Right cardiac atrium (tissue), 5 donors: ENCODE measurements around the gene PPM1H. TPM values are rescaled to one million over a fixed set of nuclear protein-coding genes. Genes with fewer than 3 reads are reported as not detected.
A peak's percentile ranks its signal among the peaks of the same experiment; 100 is the strongest.

Source experiments
- ATAC-seq, 2 donors: fragments of 200-7000 bp; cut with Tn5 transposase; one replicate each; pipeline versions ENCODE4 v1.8.0 to v1.9.1; 2020; ENCODE audit warnings: moderate library complexity in 2 of 2, mild to moderate bottlenecking in 1 of 2
- DNase-seq, 3 donors: peaks; one replicate each; pipeline ENCODE4 v3.0.0-alpha.2; 2020
- H3K27ac ChIP-seq: one replicate; pipeline ENCODE4 v1.5.1; 2013; ENCODE audit warnings: mild to moderate bottlenecking, low read length, control low read depth, moderate library complexity
- H3K27me3 ChIP-seq: one replicate; pipeline ENCODE4 v1.6.1; 2013; ENCODE audit not compliant: control insufficient read depth, insufficient read depth
- H3K4me1 ChIP-seq: one replicate; pipeline ENCODE4 v1.6.1; 2013; ENCODE audit warnings: low read length; ENCODE audit not compliant: control insufficient read depth, insufficient read depth
- H3K4me3 ChIP-seq: one replicate; pipeline ENCODE4 v1.5.1; 2013; ENCODE audit warnings: low read length, control low read depth
- H3K9me3 ChIP-seq: one replicate; pipeline ENCODE4 v1.6.1; 2013; ENCODE audit warnings: low read length; ENCODE audit not compliant: control insufficient read depth
- WGBS: extraction: QIAGEN DNeasy Blood & Tissue Kit; methylation state at CpG from one replicate; pipeline ENCODE4 v1.1.7; 2013; 5-methylcytosine and 5-hydroxymethylcytosine counted together
- intact Hi-C, 4 donors: fragments of 100-400 bp; cut with DNase I; formaldehyde crosslinking; loops; one replicate each; pipeline versions ENCODE4 v1.11.0 to v1.14.0; 2022 to 2023
- polyA plus RNA-seq: library from polyadenylated mRNA; stranded (reverse); fragments of 200-250 nt; gene quantifications from one replicate; pipeline ENCODE4 v1.2.3, GENCODE V29; 2013
- total RNA-seq, 4 donors: library from RNA; stranded (reverse); fragmentation: NEBNext Ultra II Directional; extraction: Animal tissue kit (Norgen Biotek cat#: 25700); gene quantifications; one replicate each; pipeline ENCODE4 v1.2.1, GENCODE V29; 2021
- donor health status: healthy with polysubstance abuse.
- donor health status: DM: no; HTN: yes; CAD: no.
- donor health status: DM: no; HTN: no; CAD: no.
- donor health status: DM: no; HTN: yes; CAD: no; lungs with severe emphysema.
- donor health status: DM: yes; HTN: yes; CAD: no.

PPM1H gene
- total and polyA plus RNA-seq, 5 donors = 1.0 to 4.4 (median 3.5) TPM

DNA sequence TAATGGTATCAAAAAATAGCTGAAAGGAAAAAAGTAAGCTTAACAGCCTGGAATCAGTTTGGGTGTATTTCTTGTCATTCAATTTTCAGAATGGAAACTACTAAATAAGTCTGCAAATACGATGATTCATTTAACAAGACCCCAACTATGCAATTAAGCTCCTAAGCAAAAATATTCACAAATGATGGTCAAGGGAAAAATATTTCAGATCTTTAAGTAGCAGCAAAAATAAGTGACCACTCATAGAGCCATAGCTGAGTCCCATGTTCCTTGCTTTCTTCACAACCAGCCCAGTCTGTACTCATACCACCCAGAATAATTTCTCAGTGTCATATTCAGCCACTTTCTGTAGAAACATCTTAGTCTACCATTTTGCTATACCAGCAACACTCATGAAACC, 185.4 kb downstream of the PPM1H start:
- Histone ChIP-seq H3K27ac (no peak overlapping the region), H3K4me3 (no peak overlapping the region), H3K9me3 (no peaks in the 10 kb centered on the region), H3K4me1 (no peaks in the 10 kb centered on the region), H3K27me3 (no peaks in the 10 kb centered on the region)
- ATAC-seq (no peak), DNase-seq (no peak)
- intact Hi-C loops = no loop called here
- 88% methylated on average over 1 of the region's 1 CpG for WGBS

GRCh38 chr12:62748941-62749468, 185.9 kb downstream of the PPM1H start:
- Histone ChIP-seq H3K4me1 (no peaks in the 10 kb centered on the region), H3K27ac (no peak overlapping the region), H3K27me3 (no peaks in the 10 kb centered on the region), H3K4me3 (no peak overlapping the region), H3K9me3 (no peaks in the 10 kb centered on the region)
- ATAC-seq (no peak), DNase-seq (no peak)
- intact Hi-C loops = no loop called here
- WGBS = 94% methylated on average over 4 of the region's 4 CpGs

DNA sequence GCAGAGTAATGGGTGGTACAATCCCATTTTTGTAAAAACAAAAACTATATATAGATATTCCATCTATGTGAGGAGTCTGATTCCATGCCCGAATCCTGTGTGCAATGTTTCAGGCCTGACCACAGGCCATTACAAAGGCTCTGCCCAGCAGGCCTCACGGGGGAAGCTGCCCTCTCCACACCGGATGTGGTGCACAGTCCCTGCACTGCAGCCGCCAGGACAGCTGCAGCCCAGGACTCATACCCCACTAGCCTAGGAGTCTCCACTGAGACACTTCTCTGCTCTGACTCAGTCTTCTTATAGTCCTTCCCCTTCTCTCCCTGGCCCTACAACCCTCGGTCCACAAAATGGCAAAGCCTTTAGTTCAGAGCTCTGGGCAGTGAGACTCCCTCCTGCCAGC, 190.4 kb downstream of the PPM1H start:
- DNase-seq = peak in 1 of 3 donors; percentile 27
- intact Hi-C loops = no loop called here
- Histone ChIP-seq H3K4me3 (no peak overlapping the region), H3K27me3 (no peaks in the 10 kb centered on the region), H3K9me3 (no peaks in the 10 kb centered on the region), H3K4me1 (no peaks in the 10 kb centered on the region), H3K27ac (no peak overlapping the region)
- 85% methylated on average over 5 of the region's 5 CpGs for WGBS
- ATAC-seq = peak; percentile 30 to 59

DNA sequence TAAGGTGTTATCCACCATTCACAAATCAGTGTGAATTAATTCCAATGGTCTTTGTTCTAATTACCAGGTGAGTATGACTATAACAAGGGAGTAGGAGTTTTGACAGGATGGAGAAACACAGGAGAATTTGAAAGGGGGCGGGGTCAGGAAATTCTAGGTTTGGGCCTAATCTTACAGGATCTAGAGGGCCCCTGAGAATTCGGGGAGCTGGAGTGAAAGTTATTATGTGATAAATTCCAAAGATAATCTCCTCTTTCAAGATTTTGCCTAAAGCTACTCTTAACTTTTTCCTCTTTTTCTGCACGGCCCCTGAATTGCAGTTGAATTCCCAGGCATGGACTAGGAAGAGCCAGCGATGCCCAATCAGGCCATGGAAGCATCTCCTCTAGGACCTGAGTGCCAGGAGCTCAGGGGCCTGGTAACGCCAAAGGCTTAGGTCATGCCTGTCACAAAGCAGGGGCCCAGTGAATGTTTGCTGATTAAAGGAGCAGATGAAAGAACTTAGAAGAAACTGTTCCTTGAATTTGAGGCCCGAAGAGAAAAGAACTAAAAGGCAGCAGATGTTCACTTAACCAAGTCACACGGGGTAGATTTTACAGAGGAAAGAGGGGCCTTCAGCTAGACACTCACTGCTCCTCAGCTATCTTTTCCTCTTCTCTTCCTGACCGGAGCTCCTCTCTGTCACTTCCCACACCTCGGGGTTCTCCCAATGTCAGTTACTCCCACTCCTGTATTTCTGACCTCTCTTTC, 195.5 kb downstream of the PPM1H start:
- no peaks in the 10 kb centered on the region for H3K27me3 ChIP-seq
- 68% methylated on average over 9 of the region's 9 CpGs for WGBS
- no peak overlapping the region for H3K27ac ChIP-seq
- H3K4me3 ChIP-seq = no peak overlapping the region
- no peak for DNase-seq
- H3K9me3 ChIP-seq = no peaks in the 10 kb centered on the region
- peak in 1 of 2 donors; percentile 42 for ATAC-seq
- intact Hi-C loops = no loop called here
- H3K4me1 ChIP-seq = peaks cover 2% of the 10 kb centered on the region

- WGBS = 89% methylated on average over 8 of the region's 8 CpGs
- H3K4me3 ChIP-seq = no peak overlapping the region
- DNase-seq (no peak), ATAC-seq (no peak)
- intact Hi-C loops = no loop called here
- H3K27me3 ChIP-seq = no peaks in the 10 kb centered on the region
- no peaks in the 10 kb centered on the region for H3K9me3 ChIP-seq
- peaks cover 2% of the 10 kb centered on the region for H3K4me1 ChIP-seq
- no peak overlapping the region for H3K27ac ChIP-seq
Measured at GRCh38 chr12:62738616-62739015, 196.3 kb downstream of the PPM1H start.

DNA sequence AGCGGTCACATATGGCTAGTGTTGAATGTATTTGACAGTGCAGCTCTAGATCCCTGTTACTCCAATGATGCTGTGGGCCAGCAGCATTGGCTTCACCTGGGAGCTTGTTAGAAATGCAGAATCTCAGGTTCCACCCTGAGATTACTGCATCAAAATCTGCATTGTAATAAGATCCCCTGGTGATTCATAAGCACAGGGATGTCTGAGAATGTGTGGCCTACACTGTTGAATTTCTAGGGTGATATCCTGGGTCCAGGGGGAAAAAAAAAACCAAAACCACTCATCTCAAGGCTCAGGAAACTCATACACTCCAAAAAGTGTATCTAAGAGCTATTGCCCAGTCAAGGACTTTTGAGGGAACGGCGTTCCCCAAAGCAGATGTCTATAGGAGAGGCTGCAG, 196.8 kb downstream of the PPM1H start:
- Histone ChIP-seq H3K9me3 (no peaks in the 10 kb centered on the region), H3K27ac (no peak overlapping the region), H3K4me1 (peaks cover 2% of the 10 kb centered on the region), H3K4me3 (no peak overlapping the region), H3K27me3 (no peaks in the 10 kb centered on the region)
- ATAC-seq (no peak), DNase-seq (no peak)
- intact Hi-C loops = no loop called here
- 99% methylated on average over 3 of the region's 3 CpGs for WGBS

DNA sequence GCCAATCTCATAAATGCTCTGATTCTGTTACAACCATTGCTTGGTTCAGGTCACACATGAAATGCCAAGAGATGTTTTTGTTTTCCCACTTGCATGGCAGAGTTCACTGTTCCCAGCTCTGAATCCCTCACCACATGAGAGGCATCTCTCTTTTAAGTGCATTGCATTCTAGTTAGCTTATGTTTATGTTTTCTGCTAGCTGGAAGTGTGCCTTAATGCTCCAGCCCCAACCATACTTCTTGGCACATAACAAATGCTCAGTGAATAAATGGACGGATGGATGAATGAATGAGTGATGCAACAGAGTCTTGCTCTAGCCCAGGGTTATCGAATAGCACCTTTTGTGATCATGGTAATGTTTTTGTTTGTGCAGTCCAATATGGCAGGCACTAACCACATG, 197.3 kb downstream of the PPM1H start:
- no peaks in the 10 kb centered on the region for H3K9me3 ChIP-seq
- DNase-seq = no peak
- no peak overlapping the region for H3K4me3 ChIP-seq
- ATAC-seq = no peak
- no peak overlapping the region for H3K27ac ChIP-seq
- no peaks in the 10 kb centered on the region for H3K27me3 ChIP-seq
- intact Hi-C loops = no loop called here
- WGBS = 97% methylated on average over 2 of the region's 2 CpGs
- peaks cover 2% of the 10 kb centered on the region for H3K4me1 ChIP-seq

DNA sequence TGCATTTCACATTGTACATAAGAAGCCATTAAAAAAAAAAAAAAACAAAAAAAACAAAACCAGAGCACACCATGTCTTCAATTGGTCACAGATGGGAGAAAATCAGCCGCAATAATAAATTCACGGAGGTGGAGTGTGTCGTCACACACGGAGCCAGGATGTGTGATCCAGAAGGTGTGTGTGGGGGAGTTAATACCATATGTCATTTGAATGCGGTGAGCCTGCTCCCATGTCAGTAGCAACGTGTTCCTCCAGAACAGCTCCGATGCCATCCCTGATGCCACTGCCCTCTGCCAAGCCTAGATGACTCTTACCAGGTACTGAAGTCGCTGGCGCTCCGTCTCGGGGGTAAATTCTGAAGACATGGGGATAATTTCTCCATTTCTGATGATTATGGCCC, 197.8 kb downstream of the PPM1H start:
- 95% methylated on average over 11 of the region's 11 CpGs for WGBS
- Histone ChIP-seq H3K4me3 (no peak overlapping the region), H3K4me1 (peaks cover 2% of the 10 kb centered on the region), H3K27ac (no peak overlapping the region), H3K9me3 (no peaks in the 10 kb centered on the region), H3K27me3 (no peaks in the 10 kb centered on the region)
- ATAC-seq (no peak), DNase-seq (no peak)
- intact Hi-C loops = no loop called here

GRCh38 chr12:62736596-62736995, 198.4 kb downstream of the PPM1H start:
- intact Hi-C loops = no loop called here
- Histone ChIP-seq H3K9me3 (no peaks in the 10 kb centered on the region), H3K27me3 (no peaks in the 10 kb centered on the region), H3K4me1 (peaks cover 4% of the 10 kb centered on the region), H3K27ac (no peak overlapping the region), H3K4me3 (no peak overlapping the region)
- 93% methylated on average over 2 of the region's 2 CpGs for whole genome bisulfite sequencing
- ATAC-seq (no peak), DNase-seq (no peak)

DNA sequence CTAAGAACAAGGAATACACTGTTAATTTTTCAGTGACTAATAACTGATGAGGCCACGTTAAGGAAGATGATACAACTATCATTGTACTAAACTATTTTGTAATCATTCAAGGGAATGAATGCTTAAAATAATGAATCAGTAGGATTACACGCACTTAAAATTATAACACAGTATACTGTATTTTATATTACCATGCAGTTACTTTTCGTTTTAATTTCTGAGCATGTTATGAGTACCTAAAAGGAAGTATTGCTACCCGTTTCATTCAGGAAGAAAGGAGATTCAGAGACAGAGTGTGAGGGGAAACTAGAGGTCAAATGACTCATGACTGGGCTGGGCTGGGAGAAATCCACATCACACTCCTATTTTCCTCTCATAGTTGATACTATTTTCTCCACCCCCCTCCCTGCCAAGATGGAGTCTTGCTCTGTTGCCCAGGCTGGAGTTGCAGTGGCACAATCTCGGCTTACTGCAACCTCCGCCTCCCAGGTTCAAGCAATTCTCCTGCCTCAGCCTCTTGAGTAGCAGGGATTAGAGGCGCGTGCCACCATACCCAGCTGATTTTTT, 202.0 kb downstream of the PPM1H start:
- Histone ChIP-seq H3K9me3 (no peaks in the 10 kb centered on the region), H3K4me3 (no peak overlapping the region), H3K4me1 (peaks cover 6% of the 10 kb centered on the region), H3K27ac (no peak overlapping the region), H3K27me3 (no peaks in the 10 kb centered on the region)
- DNase-seq = no peak
- 80% methylated on average over 8 of the region's 8 CpGs for WGBS
- intact Hi-C loops = no loop called here
- peak in 1 of 2 donors; percentile 78 for ATAC-seq

DNA sequence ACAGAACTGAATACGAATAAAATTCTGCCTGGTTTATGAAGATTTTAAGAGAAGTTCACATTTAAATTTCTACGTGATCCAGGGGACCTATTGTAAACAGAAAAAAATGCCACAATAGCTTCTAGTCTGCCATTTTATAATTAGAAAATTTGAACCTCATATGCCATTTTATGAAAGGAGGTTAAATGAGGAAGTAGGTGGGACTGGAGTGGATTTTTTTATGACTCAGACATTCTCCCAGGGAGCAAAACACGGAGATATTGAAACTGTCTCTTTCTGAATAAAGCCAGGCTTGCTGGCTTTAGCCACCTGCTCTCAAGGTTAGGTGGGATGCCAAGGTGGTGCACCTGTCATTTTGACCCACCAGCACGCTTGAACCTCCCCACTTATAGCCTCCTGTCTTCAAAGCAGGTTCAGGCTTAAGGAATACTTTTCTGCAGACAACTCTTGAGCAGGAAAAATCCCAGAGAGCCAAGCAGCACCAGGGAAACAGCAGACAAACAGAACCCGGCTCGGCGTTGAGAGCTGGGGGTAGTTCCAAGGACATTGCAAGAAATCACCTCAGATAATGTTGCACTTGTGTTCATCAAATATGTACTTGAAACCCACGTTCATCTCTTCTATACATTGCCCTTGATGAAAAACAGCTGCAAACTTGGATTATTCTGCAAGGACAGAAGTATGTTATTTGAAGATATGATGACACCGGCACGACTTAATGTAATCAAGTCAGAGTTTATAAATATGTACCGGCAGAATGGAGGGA, 203.7 kb downstream of the PPM1H start:
- Histone ChIP-seq H3K27ac (peak overlapping the region; percentile 54), H3K4me3 (no peak overlapping the region), H3K4me1 (peaks cover 6% of the 10 kb centered on the region), H3K27me3 (no peaks in the 10 kb centered on the region), H3K9me3 (no peaks in the 10 kb centered on the region)
- no peak for DNase-seq
- intact Hi-C loops = no loop called here
- ATAC-seq = peak in 1 of 2 donors; percentile 58
- 53% methylated on average over 11 of the region's 11 CpGs for WGBS
